AG10803 (cell line): Measurements from ENCODE around the gene RAB23.

Source experiments
- DNase-seq: peaks from one replicate; pipeline ENCODE4 v3.0.0; 2010; ENCODE audit warnings: low read depth
- H3K4me3 ChIP-seq: 2 replicates; pipeline ENCODE4 v1.5.1; 2011; ENCODE audit warnings: mild to moderate bottlenecking, low read length, control low read depth
- TF ChIP-seq, protein P1 (sequence below): conservative IDR thresholded peaks from 2 replicates; pipeline ENCODE4 v1.5.1; 2011; ENCODE audit warnings: mild to moderate bottlenecking, low read length, control low read depth, inconsistent platforms

RAB23 gene

DNA sequence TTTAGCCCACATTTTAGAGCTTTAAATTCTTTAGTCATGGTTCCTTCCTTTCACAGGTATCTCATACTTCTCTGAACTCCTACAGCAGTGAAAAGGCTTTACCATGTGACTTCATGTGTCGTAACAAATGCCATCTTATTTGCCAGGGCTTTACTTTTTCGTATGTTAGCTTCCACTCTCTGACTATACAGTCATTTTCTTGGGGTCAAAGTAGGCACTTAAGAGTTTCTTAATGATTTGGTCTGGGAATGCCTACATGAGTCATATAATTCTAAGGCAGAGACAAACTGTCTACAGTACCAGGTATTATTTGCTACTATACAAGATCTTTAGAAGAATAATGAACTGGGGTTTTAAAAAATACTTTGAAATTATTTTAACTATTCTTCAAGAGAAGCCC lies 15.0 kb downstream of the RAB23 start:
- TF ChIP-seq, protein P1, sequence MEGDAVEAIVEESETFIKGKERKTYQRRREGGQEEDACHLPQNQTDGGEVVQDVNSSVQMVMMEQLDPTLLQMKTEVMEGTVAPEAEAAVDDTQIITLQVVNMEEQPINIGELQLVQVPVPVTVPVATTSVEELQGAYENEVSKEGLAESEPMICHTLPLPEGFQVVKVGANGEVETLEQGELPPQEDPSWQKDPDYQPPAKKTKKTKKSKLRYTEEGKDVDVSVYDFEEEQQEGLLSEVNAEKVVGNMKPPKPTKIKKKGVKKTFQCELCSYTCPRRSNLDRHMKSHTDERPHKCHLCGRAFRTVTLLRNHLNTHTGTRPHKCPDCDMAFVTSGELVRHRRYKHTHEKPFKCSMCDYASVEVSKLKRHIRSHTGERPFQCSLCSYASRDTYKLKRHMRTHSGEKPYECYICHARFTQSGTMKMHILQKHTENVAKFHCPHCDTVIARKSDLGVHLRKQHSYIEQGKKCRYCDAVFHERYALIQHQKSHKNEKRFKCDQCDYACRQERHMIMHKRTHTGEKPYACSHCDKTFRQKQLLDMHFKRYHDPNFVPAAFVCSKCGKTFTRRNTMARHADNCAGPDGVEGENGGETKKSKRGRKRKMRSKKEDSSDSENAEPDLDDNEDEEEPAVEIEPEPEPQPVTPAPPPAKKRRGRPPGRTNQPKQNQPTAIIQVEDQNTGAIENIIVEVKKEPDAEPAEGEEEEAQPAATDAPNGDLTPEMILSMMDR: no peak
- peak; percentile 46 for DNase-seq
- no peak overlapping the region for H3K4me3 ChIP-seq

- TF ChIP-seq, protein P1: no peak
Measured at GRCh38 chr6:57205550-57206328, 16.4 kb downstream of the RAB23 start.

DNA sequence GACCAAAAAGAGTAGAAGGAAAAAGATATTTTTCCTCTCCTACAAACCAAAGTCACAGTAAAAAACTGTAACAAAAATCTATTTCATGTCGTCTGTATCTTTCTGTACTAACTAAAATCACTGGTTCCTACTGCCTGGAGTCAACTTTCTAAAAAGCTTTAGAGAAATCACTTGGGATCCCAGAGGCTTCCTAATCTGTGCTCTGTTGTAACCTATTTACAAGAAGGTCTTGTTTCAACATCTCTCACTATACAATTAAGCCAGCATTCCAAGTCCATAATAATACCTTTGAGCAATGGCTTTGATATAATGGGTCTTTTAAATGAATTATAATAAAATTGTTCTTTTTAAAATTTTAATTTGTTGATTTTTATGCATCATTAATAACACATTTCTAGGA lies 20.4 kb downstream of the RAB23 start:
- TF ChIP-seq, protein P1: no peak
- no peak overlapping the region for H3K4me3 ChIP-seq
- DNase-seq: no peak

More at GRCh38 chr6:57205550-57206328, 16.4 kb downstream of the RAB23 start:
- H3K4me3 ChIP-seq: no peak overlapping the region
- no peak for DNase-seq

DNA sequence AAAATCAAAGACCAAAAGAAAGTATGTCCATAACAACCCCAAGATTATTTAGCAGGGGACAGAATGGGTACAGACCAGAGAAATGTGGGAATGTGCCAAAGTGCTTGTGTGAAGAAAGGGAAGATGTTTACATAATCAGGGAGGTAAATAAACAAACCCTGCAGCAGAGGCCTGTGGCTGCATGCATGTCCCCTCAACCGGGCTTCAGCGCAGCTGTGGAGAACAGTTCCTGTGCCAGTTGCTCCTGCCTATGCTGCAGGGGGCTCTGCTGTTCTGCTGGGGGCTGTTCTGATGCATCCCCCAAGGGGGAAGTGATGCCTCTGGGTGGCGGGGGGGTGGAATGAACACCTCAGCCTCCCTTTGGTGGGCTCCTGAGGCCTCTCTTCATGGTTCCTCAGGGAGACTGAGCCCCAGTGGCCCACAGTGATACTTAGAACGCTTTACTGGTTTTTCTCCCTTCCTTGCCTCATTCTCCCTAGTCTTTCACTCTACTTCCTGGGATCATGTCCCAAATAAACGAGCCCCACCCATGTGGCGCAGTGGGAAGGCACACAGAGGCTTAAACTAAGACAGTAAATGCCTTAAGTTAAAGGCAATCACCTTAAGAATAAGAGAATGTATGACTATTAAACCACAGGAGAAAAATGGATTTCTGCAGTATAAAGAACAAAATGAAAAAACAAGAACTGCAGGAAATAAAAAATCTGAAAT lies 23.0 kb downstream of the RAB23 start:
- DNase-seq: no peak
- TF ChIP-seq, protein P1: no peak
- no peak overlapping the region for H3K4me3 ChIP-seq

GRCh38 chr6:57195457-57195856 lies 26.6 kb downstream of the RAB23 start:
- TF ChIP-seq, protein P1: no peak

DNA sequence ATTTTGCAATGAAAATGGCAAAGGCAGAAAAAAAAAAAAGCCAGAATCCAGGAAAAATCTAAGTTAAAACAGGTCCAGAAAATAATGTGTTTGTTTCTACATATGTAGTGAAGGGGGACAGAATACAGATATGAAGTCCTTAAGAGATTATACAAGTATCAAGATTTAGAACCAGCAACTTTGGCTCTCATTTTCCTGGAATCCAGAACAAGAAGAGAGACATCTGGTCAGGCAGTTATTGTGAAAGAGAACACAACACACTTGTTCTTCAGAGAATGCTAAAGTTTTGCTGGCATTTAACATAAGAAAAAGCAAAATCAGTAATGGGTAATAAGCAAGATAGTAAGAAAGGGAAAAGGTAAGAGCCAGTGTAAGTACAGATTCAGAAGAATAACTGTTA lies 28.9 kb downstream of the RAB23 start:
- peak; percentile 67 for DNase-seq
- H3K4me3 ChIP-seq: no peak overlapping the region
- TF ChIP-seq, protein P1: no peak

More at GRCh38 chr6:57195457-57195856, 26.6 kb downstream of the RAB23 start:
- no peak for DNase-seq
- H3K4me3 ChIP-seq: no peak overlapping the region

- TF ChIP-seq, protein P1: peak; percentile 61
- peak; percentile 72 for DNase-seq
- H3K4me3 ChIP-seq: no peak overlapping the region
Measured at GRCh38 chr6:57190140-57190539, 32.0 kb downstream of the RAB23 start.
